ENCODE data around the gene TRAPPC3L. TPM values are rescaled to one million over a fixed set of nuclear protein-coding genes. Genes with fewer than 3 reads are reported as not detected.

TRAPPC3L gene
- total and polyA plus RNA-seq, 9 of the 15 experiments (the other 6 are each of a cell fraction or from before 2014, with no cell fraction given), result not detected

DNA sequence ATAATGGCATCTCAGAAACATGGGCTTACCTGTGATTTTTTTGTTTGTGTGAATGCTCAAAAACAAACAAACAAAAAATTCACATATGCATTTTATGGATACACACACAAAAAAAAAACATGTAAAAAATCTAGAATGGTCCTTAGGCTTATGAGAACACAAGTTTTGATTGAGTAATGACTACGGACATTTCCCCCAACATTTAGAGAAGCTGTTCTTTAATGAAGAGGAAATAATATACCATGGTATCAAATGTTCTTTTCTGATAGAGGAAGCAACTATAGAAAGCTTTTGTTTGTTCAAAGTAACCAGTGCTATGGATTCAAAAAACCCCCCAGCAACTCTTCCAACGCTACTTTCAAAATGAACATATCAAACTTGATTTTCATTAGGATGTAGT lies 93.0 kb downstream of the TRAPPC3L start:
- Histone ChIP-seq H3K27ac (ENCODE audit: extremely low read depth, low read depth, low read length) (no peak overlapping the region), H3K36me3 (ENCODE audit: control insufficient read depth, insufficient read depth, low read length) (no peaks in the 10 kb centered on the region), H3K27me3 (ENCODE audit: control insufficient read depth in 2 of 2, insufficient read depth in 2 of 2, low read length in 2 of 2) (no peaks in the 10 kb centered on the region), H2AFZ (ENCODE audit: low read depth, low read length) (no peak overlapping the region), H3K4me2 (ENCODE audit: insufficient read depth, low read length) (no peak overlapping the region), H3K9ac (ENCODE audit: insufficient read depth in 1 of 2, low read depth in 2 of 2, low read length in 2 of 2) (no peak overlapping the region), H4K20me1 (replicated peaks; ENCODE audit: control insufficient read depth, insufficient read depth, low read length) (no peaks in the 10 kb centered on the region), H3K9me3 (replicated peaks; ENCODE audit: control insufficient read depth, insufficient read depth, low read depth, low read length) (no peaks in the 10 kb centered on the region), H3K4me1 (replicated peaks in 1 of 2; ENCODE audit: control insufficient read depth in 2 of 2, insufficient read depth in 2 of 2, low read length in 2 of 2) (peaks cover 0 to 7% of the 10 kb centered on the region in 2 experiments; a peak in 2 of 5 replicates), H3K79me2 (ENCODE audit: control insufficient read depth, insufficient read depth, low read length) (no peaks in the 10 kb centered on the region), H3K4me3 (no peak overlapping the region), H3K9me1 (ENCODE audit: control insufficient read depth, insufficient read depth, low read length) (no peaks in the 10 kb centered on the region)
- ChIA-PET POLR2A (no interaction called here), CTCF (ENCODE audit: low intra/inter-chr PET ratio) (no interaction called here)
- 40% methylated on average over 1 of the region's 2 CpGs for WGBS (ENCODE audit: insufficient coverage, low coverage, missing lambda C conversion rate)
- no peak for ATAC-seq
- in situ Hi-C loops (cut with MboI) (no loop called here), intact Hi-C loops (cut with micrococcal nuclease) (no loop called here)
- no peak for DNase-seq (ENCODE audit: extremely low read depth in 1 of 4, low spot score in 3 of 4)
- no TSS peak for BruUV-seq (replicated peaks)
- FAIRE-seq, result no peak
- TF ChIP-seq TEAD4 (IDR thresholded peaks at IDR 0.05; ENCODE audit: low read length) (no peak), TEAD4 (CRISPR knock-in tag; IDR thresholded peaks at IDR 0.05; ENCODE audit: borderline replicate concordance) (no peak), ZNF668 (CRISPR knock-in tag; IDR thresholded peaks at IDR 0.05) (no peak), TBP (optimal IDR thresholded peaks at IDR 0.05; ENCODE audit: low read depth, low read length) (no peak), POU5F1 (IDR thresholded peaks at IDR 0.05; ENCODE audit: borderline replicate concordance, low read depth, low read length, partially characterized antibody) (no peak), SOX6 (IDR thresholded peaks at IDR 0.05) (no peak), NR2F6 (CRISPR knock-in tag; IDR thresholded peaks at IDR 0.05) (no peak), NR1H2 (CRISPR knock-in tag; IDR thresholded peaks at IDR 0.05) (no peak), TCF7 (IDR thresholded peaks at IDR 0.05; ENCODE audit: borderline replicate concordance) (no peak), ZNF830 (CRISPR knock-in tag; IDR thresholded peaks at IDR 0.05) (no peak)
- TF ChIP-seq, protein P1, sequence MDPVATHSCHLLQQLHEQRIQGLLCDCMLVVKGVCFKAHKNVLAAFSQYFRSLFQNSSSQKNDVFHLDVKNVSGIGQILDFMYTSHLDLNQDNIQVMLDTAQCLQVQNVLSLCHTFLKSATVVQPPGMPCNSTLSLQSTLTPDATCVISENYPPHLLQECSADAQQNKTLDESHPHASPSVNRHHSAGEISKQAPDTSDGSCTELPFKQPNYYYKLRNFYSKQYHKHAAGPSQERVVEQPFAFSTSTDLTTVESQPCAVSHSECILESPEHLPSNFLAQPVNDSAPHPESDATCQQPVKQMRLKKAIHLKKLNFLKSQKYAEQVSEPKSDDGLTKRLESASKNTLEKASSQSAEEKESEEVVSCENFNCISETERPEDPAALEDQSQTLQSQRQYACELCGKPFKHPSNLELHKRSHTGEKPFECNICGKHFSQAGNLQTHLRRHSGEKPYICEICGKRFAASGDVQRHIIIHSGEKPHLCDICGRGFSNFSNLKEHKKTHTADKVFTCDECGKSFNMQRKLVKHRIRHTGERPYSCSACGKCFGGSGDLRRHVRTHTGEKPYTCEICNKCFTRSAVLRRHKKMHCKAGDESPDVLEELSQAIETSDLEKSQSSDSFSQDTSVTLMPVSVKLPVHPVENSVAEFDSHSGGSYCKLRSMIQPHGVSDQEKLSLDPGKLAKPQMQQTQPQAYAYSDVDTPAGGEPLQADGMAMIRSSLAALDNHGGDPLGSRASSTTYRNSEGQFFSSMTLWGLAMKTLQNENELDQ (CRISPR knock-in tag; IDR thresholded peaks at IDR 0.05; ENCODE audit: borderline replicate concordance), result no peak
- TF ChIP-seq, protein P2, sequence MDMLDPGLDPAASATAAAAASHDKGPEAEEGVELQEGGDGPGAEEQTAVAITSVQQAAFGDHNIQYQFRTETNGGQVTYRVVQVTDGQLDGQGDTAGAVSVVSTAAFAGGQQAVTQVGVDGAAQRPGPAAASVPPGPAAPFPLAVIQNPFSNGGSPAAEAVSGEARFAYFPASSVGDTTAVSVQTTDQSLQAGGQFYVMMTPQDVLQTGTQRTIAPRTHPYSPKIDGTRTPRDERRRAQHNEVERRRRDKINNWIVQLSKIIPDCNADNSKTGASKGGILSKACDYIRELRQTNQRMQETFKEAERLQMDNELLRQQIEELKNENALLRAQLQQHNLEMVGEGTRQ (CRISPR knock-in tag; IDR thresholded peaks at IDR 0.05), result no peak
- TF ChIP-seq, protein P3, sequence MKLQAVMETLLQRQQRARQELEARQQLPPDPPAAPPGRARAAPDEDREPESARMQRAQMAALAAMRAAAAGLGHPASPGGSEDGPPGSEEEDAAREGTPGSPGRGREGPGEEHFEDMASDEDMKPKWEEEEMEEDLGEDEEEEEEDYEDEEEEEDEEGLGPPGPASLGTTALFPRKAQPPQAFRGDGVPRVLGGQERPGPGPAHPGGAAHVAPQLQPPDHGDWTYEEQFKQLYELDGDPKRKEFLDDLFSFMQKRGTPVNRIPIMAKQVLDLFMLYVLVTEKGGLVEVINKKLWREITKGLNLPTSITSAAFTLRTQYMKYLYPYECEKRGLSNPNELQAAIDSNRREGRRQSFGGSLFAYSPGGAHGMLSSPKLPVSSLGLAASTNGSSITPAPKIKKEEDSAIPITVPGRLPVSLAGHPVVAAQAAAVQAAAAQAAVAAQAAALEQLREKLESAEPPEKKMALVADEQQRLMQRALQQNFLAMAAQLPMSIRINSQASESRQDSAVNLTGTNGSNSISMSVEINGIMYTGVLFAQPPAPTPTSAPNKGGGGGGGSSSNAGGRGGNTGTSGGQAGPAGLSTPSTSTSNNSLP (IDR thresholded peaks at IDR 0.05; ENCODE audit: borderline replicate concordance, low read depth, low read length), result no peak
- TF ChIP-seq, protein P4, sequence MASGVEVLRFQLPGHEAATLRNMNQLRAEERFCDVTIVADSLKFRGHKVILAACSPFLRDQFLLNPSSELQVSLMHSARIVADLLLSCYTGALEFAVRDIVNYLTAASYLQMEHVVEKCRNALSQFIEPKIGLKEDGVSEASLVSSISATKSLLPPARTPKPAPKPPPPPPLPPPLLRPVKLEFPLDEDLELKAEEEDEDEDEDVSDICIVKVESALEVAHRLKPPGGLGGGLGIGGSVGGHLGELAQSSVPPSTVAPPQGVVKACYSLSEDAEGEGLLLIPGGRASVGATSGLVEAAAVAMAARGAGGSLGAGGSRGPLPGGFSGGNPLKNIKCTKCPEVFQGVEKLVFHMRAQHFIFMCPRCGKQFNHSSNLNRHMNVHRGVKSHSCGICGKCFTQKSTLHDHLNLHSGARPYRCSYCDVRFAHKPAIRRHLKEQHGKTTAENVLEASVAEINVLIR (CRISPR knock-in tag; IDR thresholded peaks at IDR 0.05), result no peak
- TF ChIP-seq, protein P5, sequence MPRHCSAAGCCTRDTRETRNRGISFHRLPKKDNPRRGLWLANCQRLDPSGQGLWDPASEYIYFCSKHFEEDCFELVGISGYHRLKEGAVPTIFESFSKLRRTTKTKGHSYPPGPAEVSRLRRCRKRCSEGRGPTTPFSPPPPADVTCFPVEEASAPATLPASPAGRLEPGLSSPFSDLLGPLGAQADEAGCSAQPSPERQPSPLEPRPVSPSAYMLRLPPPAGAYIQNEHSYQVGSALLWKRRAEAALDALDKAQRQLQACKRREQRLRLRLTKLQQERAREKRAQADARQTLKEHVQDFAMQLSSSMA (CRISPR knock-in tag; IDR thresholded peaks at IDR 0.05), result no peak
